Liver (tissue), 3 donors: Measurements from ENCODE around the gene SAMD7.

Experiments used
- CTCF ChIP-seq: fragments of 150-350 bp; IDR thresholded peaks from 2 replicates; pipeline ENCODE4 v1.5.1; 2017; ENCODE audit warnings: improper control_type of control experiment, low read depth, low read length; ENCODE audit not compliant: missing input control
- JUND ChIP-seq, 2 donors: IDR thresholded peaks; 2 replicates each; pipeline ENCODE4 v1.6.1; 2016; ENCODE audit warnings: antibody characterized with exemption in 2 of 2
- TAF1 ChIP-seq: conservative IDR thresholded peaks from 2 replicates; pipeline ENCODE4 v1.6.1; 2016; ENCODE audit warnings: antibody characterized with exemption, mild to moderate bottlenecking
- TF ChIP-seq, protein P1 (sequence below): IDR thresholded peaks from 2 replicates; pipeline ENCODE4 v1.6.1; 2016; ENCODE audit warnings: antibody characterized with exemption
- donor health status: healthy.
- donor health status: healthy.

DNA sequence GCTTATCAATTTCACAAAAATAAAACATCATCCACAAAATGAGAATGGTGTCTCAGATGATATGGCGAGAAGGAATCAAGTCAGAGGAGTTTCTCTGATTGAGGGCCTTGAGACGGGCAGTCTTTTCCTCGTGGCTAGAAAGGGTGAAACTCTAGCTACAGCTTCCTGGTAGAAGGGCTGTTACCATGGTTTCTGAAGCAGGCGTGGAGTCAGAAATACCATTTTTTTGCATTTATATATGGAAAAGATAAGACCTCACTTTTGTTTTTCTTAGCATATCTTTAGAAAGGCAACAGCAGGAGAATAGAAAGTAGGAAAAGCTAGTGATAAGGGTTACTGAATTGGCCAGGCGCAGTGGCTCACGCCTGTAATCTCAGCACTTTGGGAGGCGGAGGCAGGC, 17.3 kb upstream of the SAMD7 start:
- TF ChIP-seq CTCF (no peak), TAF1 (no peak), JUND (IDR thresholded peaks at IDR 0.05) (no peak)
- TF ChIP-seq, protein P1, sequence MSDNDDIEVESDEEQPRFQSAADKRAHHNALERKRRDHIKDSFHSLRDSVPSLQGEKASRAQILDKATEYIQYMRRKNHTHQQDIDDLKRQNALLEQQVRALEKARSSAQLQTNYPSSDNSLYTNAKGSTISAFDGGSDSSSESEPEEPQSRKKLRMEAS: no peak
